ENCODE data around the gene MYO5B.

The MYO5B gene

DNA sequence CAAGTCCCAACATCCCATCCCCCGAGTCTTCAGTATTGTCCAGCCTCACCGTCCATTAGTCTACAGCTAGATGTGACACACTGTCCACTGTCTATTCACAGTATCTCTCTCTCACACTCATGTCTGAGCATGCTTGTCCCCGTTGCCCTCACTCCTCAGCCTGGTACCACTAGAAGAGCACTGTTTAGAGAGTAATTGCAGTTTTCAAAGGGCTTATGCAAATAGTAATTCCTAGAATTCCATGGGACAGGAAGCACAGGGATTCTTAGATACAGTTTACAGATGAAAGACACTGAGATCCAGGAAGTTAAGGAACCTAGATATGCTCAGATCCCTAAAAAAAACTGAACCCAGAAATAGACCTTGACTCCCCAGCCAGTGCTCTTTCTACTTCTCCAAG, 125.5 kb downstream of the MYO5B start:
- DNase-seq (ENCODE audit: low spot score) = no peak

GRCh38 chr18:50065527-50065926, 129.4 kb downstream of the MYO5B start:
- no peak for DNase-seq (ENCODE audit: low spot score)

DNA sequence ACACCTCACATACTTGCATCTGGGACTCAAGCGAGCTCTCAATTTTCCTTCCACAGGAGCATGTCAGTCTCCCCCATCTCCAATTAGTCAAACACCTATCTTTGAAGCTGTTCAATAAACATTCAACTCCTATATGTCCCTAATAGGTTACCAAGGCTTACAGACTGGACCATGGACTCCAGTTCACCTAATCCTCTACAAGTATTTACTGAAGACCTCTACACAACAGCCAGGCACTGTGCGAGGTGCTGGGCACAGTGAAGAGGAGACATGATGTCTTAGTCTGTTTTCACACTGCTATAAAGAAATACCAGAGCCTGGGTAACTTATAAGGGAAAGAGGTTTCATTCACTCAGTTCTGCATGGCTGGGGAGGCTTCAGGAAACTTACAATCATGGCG, 129.9 kb downstream of the MYO5B start:
- DNase-seq (ENCODE audit: low spot score) = no peak

GRCh38 chr18:50061876-50062517, 132.9 kb downstream of the MYO5B start:
- DNase-seq (ENCODE audit: low spot score) = no peak

DNA sequence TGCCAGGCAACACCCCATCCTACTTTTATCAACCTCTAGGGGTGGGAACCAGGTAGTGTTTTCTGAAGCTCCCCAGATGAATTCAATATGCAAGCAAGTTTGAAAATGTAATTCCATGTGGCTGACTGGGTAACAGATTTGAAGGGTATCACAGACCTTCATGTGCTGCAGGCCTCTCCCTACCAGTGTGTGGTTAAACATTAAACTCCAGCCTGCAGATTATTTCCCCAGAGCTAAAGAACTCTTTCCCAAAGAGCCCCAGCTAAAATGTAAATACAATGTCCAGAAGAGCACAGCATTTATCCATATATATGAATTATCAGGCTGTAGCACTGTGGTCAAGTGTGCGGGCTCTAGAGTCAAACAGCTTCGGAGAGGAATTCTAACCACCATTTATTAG, 134.1 kb downstream of the MYO5B start:
- DNase-seq (ENCODE audit: low spot score) = no peak

- no peak for DNase-seq (ENCODE audit: low spot score)
Observed at GRCh38 chr18:50058731-50059130, 136.2 kb downstream of the MYO5B start.

DNA sequence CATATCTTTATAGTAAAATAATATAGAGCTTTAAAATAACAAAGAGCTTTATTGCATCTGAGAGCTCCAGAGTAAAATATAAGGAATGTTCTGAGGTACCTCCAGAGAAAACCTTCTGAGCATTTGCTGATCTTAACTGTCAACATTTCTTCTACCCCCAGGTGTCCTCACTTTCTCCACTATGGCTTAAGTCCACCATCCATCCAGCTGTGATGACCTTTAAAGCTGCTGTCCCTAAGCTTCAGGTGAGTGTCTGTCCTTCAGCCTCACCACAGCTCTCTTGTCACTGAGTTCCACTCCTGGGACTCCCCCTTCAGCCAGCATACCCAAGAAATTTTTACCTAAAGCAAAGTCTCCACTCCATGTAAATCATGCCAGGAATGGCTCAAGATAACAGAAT, 137.9 kb downstream of the MYO5B start:
- DNase-seq (ENCODE audit: low spot score) = no peak

GRCh38 chr18:50056185-50056584, 138.8 kb downstream of the MYO5B start:
- DNase-seq (ENCODE audit: low spot score) = no peak

DNA sequence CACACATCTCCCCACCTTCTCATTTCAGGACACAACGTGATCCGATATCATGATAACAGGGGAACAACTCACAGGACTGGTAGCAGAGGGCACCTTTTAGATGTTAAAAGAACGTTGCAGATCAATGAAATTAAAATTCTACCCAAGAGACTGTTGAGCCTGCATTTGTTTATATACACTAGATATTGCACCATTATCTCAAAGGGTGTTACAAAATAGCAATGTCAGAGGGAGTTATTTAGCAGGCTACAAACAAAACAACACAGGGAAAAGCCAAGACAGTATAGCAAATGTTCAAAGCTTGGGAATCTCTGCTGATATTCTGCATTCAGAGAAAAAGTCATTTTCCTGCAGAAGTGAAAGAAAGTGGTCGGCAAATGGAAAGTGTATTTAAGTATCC, 139.5 kb downstream of the MYO5B start:
- DNase-seq (ENCODE audit: low spot score) = no peak

DNA sequence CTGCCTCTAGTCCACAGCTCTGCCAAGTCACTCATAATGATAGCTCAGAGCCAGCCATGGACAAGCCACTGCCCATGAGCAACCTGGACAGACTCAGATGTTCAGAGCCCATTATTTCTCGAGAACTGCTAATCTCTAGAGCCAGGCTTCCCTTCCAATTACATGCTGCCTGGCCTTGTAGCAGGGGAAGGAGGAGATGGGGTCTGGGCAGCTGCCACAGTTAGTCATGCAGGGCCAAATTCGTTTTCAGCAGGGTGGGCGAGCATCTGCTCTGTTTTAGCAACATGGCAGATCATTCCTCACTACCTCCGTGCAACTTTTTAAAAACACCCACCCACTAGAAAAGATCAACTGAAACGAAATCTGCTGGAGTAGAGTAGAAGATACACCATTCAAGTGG, 141.8 kb downstream of the MYO5B start:
- DNase-seq (ENCODE audit: low spot score) = no peak

DNA sequence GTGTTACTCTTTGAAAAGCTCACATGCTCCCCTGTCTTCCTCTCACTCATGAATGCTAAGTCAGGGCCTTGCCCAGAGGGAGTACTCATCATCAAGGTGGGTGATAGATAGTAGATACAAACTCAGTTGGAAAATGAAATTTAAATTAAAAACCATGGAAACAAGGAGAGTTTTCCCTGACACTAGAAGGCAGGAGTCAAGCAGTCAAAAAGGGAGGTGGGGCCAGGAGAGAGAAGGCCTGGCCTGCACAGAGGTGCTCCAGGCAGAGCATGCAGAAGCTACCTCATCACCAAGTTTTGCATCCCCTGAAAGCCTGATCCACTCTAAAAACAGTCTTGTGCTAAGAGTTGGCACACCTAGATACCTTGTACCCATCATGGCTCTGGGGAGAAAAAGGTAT, 143.7 kb downstream of the MYO5B start:
- DNase-seq (ENCODE audit: low spot score) = no peak

DNA sequence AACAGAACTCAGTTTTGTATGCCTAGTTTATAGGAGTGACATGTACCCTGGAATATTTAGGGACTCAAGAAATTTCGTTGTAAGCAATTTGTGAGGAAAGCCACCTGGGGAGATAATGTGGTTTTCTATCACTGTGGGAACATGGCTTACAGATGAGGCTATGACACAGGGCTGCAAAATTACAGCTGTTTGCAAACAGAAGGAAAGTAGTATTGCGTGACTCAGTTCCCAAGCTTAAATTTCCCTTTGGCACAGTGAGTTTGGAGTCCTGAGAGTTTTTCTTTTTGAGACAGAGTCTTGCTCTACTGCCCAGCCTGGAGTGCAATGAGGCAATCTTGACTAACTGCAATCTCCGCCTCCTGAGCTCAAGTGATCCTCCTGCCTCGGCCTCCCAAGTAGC, 149.8 kb downstream of the MYO5B start:
- DNase-seq (ENCODE audit: low spot score) = no peak

DNA sequence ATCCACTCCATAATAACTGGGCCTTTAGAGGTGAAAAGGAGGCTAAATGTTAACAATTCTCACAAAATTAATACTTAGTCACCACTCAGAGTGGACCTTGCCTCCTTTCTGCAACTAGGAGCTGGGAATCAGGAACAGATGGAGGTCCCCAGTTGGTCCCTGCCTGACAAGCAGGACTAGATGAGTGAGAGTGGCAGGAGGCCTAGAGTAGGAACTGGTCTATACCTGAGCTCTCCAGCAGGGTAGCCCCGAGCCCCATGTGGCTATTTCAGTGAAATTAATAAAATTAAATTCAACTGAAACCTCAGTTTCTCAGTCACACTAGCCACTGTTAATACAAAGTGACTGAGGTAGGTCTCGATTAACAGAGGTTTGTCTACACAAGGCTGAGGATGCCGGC, 150.5 kb downstream of the MYO5B start:
- DNase-seq (ENCODE audit: low spot score) = no peak

GRCh38 chr18:50042611-50043010, 152.3 kb downstream of the MYO5B start:
- no peak for DNase-seq (ENCODE audit: low spot score)

- no peak for DNase-seq (ENCODE audit: low spot score)
Observed at GRCh38 chr18:50039746-50040145, 155.2 kb downstream of the MYO5B start.

DNA sequence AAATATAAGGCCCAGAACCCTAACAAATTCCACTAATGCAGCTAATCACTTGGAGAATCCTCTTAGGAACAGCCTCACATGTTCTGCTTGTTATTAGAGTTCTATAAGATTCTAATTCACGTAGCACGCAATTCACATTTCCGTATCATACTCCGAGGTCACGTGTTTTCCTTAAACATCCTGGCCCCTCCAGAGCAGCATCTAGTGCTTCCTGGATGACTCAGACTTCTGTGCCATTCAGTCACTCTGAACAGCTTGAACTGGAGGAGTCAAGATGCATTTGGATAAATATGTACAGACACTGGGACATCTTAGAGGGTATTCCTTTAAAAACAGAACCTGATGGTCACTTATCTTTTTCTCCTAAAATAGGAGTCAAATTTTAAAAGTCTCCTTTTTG, 156.5 kb downstream of the MYO5B start:
- DNase-seq (ENCODE audit: low spot score) = no peak

DNA sequence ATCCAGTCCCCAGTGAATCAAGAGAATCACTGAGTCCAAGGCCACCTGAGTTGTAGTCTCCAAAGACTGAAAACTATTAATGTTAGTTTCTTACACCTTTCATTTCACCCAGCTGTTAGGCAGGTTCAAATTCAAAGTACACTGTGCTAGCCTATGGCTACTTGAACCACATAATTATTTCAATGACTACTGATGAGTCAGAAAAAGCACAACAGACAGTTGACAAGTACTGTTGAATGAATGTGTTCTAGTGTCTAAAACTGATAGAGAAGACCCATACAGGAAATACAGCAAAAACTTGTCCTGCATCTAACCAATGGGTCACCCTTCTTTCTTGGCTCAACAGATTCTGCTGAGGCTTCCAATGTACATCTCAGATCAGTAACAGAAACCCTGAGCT, 160.9 kb downstream of the MYO5B start:
- no peak for DNase-seq (ENCODE audit: low spot score)

DNA sequence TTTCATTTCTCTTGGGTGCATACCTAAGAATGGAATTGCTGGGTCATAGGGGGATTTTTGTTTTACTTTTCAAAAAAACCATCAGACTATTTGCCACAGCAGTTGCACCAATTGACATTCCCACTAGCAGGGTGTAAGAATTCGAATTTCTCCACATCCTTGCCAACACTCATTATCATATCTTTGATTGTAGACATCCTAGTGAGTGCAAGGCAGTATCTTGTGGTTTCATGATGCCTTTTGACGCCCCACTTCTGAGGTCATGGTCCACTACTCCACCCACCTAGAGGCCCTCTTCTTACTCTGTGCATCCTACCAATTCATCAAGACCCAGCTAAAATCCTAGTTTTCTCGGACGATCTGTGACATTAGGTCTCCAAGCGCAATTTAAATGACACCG, 161.9 kb downstream of the MYO5B start:
- no peak for DNase-seq (ENCODE audit: low spot score)

- DNase-seq (ENCODE audit: low spot score) = no peak
Observed at GRCh38 chr18:50030146-50030545, 164.8 kb downstream of the MYO5B start.

DNA sequence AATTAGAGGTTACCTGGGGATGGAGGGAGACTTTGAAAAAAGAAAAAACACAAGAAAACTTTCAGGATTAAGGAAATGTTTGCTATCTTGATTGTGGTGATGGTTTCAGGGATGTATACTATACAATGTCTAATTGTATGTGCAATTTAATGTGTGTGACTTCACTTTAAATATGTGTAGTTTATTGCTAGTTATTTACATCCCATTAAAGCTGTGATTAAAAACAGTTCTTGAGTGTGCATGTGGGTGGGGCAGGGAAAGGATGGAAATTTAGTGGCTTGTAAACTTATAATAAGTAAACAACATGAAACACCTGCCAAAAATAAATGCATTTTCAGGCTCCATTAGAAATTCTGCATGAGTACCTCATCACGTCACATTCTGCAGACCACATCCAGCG, 167.0 kb downstream of the MYO5B start:
- no peak for DNase-seq (ENCODE audit: low spot score)

DNA sequence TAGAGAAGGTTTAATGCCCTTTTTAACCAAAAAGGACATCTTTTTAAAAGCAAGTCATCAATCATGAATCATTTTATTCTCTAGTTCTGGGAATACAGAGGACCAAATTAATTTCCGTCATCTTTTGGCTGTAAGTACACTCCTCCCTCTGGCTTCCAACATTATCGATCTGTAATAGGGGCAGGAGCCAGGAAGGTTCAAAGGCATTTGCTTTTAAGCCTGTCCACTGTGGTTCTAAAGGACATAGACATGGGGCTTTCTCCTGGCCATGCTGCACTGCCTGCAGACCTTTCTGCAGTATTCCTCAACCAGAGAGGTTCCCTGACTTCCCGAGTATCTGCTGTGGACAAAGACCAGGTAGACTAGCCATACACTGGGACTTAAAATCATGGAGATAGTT, 170.5 kb downstream of the MYO5B start:
- DNase-seq (ENCODE audit: low spot score) = no peak

GRCh38 chr18:50022985-50023384, 172.0 kb downstream of the MYO5B start:
- no peak for DNase-seq (ENCODE audit: low spot score)

DNA sequence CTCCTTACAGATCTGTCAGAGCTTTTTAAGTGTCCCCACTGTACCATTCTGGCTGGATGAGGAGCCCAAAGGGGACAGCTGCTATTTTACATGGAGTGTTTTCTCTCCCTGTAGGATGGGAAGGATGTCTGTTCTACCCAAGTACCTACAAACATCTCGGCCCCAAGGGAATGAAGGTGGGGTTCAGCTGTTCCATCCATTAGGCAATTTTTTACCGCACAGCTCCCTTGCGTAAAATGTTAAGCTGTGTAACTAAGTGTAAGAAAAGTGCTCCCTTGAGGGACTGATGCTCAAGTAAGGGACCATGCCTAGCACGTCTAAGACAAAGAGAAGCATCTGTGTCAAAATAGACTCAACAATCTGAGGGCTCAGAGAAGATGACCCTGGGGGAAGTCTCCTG, 180.3 kb downstream of the MYO5B start:
- no peak for DNase-seq (ENCODE audit: low spot score)

DNA sequence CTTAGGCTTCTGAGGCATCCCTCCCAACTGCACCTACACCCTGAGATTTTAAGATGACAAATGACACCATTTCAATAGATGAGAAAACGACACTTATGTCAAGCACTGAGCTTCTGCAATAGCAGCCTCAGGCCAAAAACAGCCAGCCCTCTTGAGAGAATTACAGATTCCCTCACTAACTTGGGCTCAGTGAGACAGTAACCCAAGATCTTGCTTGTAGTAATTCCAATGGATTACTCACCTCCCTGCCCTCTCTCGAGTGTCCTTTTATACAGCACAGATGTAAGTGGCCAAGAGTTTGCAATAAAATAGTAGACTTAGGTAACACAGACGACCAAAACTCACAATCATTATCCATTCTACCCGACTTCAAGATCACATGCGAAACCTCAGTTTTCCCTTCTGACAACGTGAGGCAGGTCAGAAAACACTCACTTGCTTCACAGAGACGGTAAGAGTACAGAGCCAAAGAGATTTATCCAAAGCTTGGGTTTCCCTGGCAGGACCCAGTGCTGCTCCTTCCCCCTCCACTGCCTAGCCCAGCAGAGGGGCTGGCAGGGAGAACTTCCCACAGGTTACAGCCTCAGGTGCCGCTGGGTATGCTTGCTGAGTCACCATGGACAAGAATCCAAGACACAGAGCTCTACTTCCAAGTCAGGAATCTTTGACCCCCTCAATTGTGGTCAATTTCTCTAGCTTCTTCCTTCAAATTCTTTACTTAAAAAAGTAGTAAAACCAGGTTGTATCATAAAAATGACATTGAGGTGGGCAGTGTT, 181.4 kb downstream of the MYO5B start:
- no peak for DNase-seq (ENCODE audit: low spot score)
